HG03571 (cell line): ENCODE results near the gene SSB.
A peak's percentile ranks its signal among the peaks of the same experiment; 100 is the strongest.
"Not testable (repeated sequence)": the region's sequence is repeated elsewhere in the genome, so short reads cannot be mapped to it uniquely, and the experiment has no call there.

Source experiments
- ATAC-seq: cut with Tn5 transposase; IDR thresholded peaks from one replicate; pipeline ENCODE4 v1.9.1; 2021; ENCODE audit not compliant: unreplicated experiment

The SSB gene

GRCh38 chr2:169798718-169799592 lies at the start of gene SSB:
Gene SSB (plus strand): TSS chr2:169798871. CDS start chr2:169800961, 2,090 bp downstream.
- peak; percentile 97 for ATAC-seq

DNA sequence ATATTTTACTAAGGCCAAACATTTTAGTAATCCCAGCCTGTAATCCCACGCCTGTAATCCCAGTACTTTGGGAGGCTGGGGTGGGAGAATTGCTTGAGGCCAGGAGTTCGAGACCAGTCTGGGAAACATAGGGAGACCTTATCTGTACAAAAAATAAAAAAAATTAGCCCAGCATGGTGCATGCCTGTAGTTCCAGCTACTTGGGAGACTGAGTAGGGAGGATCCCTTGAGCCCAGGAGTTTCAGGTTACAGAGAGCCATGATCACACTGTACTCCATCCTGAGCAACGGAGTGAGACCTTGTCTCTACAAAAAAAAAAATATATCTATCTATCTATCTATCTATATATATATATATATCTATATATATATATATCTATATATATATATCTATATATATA lies 45.9 kb upstream of the SSB start:
- no peak for ATAC-seq

DNA sequence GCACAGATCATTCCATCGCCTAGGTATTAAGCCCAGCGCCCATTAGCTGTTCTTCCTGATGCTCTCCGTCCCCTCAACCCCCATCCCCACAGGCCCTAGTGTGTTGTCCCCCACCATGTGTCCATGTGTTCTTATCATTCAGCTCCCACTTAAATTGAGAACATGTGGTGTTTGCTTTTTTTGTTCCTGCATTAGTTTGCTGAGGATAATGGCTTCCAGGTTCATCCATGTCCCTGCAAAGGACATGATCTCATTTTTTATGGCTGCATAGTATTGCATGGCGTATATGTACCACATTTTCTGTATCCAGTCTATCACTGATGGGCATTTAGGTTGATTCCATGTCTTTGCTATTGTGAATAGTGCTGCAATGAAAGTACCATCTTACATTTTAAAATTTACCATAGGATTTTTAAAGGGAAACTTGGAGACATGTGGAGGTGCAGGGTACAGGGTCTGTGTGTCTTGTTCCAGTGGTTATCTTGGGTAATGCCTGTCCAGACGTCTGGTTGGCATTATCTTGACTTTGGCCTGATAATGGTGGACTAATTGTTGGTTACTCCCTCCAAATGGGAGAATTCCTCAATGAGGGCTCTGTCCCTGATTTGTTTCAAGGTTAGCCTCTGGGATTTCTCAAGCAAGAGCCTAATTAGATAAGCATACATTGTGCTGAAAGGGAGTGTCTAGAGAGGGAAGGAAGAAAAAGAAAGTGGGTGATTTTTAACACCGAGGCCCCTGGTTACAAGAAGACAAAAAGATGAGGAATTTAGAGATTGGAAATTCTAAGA lies 43.4 kb upstream of the SSB start:
- no peak for ATAC-seq

GRCh38 chr2:169756342-169756741 lies 42.3 kb upstream of the SSB start:
- no peak for ATAC-seq

- ATAC-seq, result no peak
These were observed 41.3 kb upstream of the SSB start for GRCh38 chr2:169757356-169757755.

- ATAC-seq, result no peak
These were observed 40.9 kb upstream of the SSB start for GRCh38 chr2:169757778-169758177.

DNA sequence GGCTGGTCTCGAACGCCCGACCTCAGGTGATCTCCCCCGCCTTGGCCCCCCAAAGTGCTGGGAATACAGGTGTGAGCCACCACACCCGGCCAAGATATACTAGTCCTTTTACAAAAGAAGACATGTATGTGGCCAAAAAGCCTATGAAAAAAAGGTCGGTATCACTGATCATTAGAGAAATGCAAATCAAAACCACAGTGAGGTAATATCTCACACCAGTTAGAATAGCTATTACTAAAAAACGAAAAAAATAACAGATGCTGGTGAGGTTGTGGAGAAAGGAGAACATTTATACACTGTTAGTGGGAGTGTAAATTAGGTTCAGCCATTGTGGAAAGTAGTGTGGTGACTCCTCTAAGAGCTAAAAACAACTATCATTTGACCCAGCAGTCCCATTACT lies 38.7 kb upstream of the SSB start:
- peak; percentile 53 for ATAC-seq

- ATAC-seq, result not testable (repeated sequence)
These were observed 37.9 kb upstream of the SSB start for GRCh38 chr2:169760798-169761197.

DNA sequence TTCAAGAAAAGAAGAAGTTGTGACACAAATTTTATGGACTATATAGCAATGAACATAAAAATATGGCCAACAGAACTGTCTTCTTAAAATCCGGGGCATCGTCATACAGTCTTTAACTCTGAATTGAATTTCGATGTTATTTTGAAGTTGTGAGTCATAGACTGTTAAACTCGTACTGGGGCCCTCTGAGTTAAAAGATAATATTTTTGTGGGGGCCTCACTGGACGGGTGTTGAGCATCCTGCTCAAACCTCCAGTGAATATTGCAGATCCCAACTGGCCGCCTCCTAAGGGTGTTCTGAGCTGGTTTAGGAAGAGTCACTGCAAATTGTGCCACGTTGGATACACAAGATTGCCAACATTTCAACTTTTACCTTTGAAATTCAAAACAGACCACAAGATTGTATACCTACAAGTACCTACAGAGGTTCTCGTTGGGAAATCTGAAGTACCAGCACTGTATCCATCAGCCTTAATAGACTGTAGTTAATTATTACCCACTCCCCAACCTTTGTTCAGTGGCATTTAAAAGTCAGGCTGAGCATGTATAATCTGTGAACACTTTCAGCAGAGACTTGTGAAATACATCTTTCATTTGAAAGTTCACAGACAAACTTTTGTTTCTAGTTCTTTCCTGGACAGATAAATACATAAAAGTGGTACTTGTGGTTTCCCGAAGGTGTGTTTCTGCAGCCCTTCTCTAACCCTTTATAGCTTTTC lies 37.3 kb upstream of the SSB start:
- no peak for ATAC-seq

DNA sequence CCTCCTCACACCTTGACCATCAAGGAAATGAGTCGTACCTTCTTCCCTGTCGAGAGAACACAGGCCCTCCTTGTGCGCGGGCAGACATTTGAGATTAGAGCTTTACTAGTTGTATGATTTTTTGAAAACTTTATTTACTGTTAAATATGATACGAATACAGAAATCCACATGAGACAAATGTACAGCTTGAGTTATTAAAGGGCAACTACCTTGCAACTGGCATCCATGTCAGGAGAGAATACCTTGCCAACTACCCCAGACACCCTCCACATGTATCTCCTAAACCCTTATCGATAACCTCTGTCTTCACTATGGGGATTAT lies 36.7 kb upstream of the SSB start:
- ATAC-seq, result no peak

GRCh38 chr2:169765523-169765922 lies 33.1 kb upstream of the SSB start:
- ATAC-seq, result no peak

DNA sequence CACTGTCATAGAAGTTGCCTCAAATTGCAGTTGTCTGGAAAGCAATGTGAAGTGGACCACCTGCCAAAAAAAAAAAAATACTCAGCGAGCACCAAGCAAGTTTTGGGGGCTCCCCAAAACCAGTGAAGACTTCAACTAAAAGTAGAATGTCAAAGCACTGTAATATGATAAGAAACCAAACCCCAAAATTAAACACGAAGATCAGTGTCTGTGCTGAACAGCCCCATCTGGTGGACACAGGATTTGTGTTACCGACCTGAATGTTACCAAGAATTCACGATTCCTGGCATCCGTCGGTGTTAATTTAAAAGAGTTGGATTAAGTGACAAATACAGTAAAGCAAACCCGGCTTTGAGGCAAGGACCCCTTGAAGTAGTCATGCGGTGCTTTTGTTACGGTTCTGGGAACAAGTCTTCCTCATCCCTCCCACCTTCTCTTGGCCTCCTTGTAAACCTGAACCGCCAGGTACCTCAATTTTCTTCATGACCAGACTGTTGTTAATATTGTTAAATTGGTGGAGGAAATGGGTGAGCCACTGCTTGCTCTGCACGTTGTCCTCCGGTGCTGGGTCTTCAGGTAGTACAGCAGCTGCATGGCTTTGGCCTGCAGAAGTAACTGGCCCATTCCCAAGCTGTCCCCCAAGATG lies 31.3 kb upstream of the SSB start:
- no peak for ATAC-seq

GRCh38 chr2:169768262-169768995 lies 30.2 kb upstream of the SSB start:
- ATAC-seq, result no peak

GRCh38 chr2:169771021-169771420 lies 27.6 kb upstream of the SSB start:
- no peak for ATAC-seq

- no peak for ATAC-seq
These were observed 27.1 kb upstream of the SSB start for GRCh38 chr2:169771612-169772011.

DNA sequence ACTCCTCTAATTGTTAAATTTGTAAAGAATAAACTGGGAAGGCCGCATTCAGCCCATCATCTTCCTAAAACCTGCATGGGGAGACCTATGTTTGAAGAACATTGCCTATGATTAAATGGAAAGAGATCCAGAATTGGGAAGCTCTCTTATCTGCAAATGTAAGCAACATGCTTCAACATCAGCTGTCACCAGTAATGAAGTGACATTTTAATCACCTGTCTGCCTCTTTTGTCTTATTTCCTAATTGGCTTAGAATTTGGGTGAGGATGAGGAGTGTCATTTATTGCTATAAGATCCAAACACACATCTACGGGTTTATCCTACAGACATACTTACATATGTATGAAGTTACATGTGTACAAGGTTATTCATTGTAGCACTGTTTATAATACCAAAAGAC lies 26.0 kb upstream of the SSB start:
- no peak for ATAC-seq

- ATAC-seq, result no peak
These were observed 23.3 kb upstream of the SSB start for GRCh38 chr2:169775354-169775753.

- ATAC-seq, result no peak
These were observed 22.9 kb upstream of the SSB start for GRCh38 chr2:169775765-169776164.

DNA sequence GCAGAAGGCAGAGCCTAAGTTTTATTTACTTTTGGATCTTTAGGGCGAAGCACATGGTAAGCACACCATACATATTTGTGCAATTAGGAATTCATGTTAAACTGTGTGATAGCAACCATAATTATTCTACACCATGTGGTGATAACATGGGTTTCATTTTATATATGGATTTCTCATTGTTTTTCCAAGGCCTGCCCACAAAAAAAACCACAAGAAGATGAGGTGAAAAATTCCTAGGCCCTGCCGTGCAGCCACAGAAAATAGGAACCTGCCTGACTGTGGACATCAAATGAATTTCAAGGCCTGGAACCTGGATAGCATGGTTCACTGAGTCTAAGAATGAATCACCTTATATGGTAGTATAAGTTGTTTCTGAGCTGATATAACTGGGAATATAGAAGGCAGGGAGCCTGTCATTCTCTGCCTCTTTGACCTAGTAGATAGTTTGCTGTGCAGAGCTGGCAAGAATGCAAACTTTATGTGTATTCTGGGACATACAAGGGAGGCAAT lies 22.4 kb upstream of the SSB start:
- no peak for ATAC-seq

- no peak for ATAC-seq
These were observed 20.2 kb upstream of the SSB start for GRCh38 chr2:169778446-169778845.
